T-helper 22 cell (primary cell): ENCODE measurements around the gene KRTAP9-8.
"Not testable (repeated sequence)": the region's sequence is repeated elsewhere in the genome, so short reads cannot be mapped to it uniquely, and the experiment has no call there.

Experiments used
- DNase-seq: peaks from one replicate; pipeline ENCODE4 v3.0.0-alpha.2; 2020; ENCODE audit warnings: low read depth

Gene KRTAP9-8

GRCh38 chr17:41237949-41238437 lies at the start of gene KRTAP9-8:
Gene KRTAP9-8, plus strand, starts transcription at chr17:41237999. Its CDS starts 53 bp downstream, at chr17:41238052.
- not testable (repeated sequence) for DNase-seq

GRCh38 chr17:41189837-41190318 lies 47.9 kb upstream of the KRTAP9-8 start, which contains the start of gene KRTAP9-1:
Gene KRTAP9-1, plus strand, starts transcription at chr17:41189887. Its CDS starts 0 bp downstream, at chr17:41189887.
- not testable (repeated sequence) for DNase-seq

GRCh38 chr17:41190328-41190727 lies 47.5 kb upstream of the KRTAP9-8 start:
- no peak for DNase-seq

- no peak for DNase-seq
Measured at GRCh38 chr17:41196068-41196467, 41.7 kb upstream of the KRTAP9-8 start.

GRCh38 chr17:41199421-41200078 lies 38.2 kb upstream of the KRTAP9-8 start:
- DNase-seq = no peak

GRCh38 chr17:41211845-41212466 lies 25.8 kb upstream of the KRTAP9-8 start:
- no peak for DNase-seq

- DNase-seq = no peak
Measured at GRCh38 chr17:41212524-41213169, 25.2 kb upstream of the KRTAP9-8 start.

GRCh38 chr17:41215681-41216080 lies 22.1 kb upstream of the KRTAP9-8 start:
- no peak for DNase-seq

- DNase-seq = no peak
Measured at GRCh38 chr17:41223821-41224220, 14.0 kb upstream of the KRTAP9-8 start.

GRCh38 chr17:41226051-41226450 lies 11.7 kb upstream of the KRTAP9-8 start:
- DNase-seq = no peak

GRCh38 chr17:41226598-41227095 lies 11.2 kb upstream of the KRTAP9-8 start, which contains the start of gene KRTAP9-2:
Gene KRTAP9-2, plus strand, starts transcription at chr17:41226648. Its CDS starts 7 bp downstream, at chr17:41226655.
- not testable (repeated sequence) for DNase-seq

GRCh38 chr17:41230094-41230493 lies 7.7 kb upstream of the KRTAP9-8 start:
- DNase-seq = no peak

- no peak for DNase-seq
Measured at GRCh38 chr17:41231731-41232130, 6.1 kb upstream of the KRTAP9-8 start.

GRCh38 chr17:41232399-41233105 lies 5.2 kb upstream of the KRTAP9-8 start, which contains the start of gene KRTAP9-3:
Gene KRTAP9-3, plus strand, starts transcription at chr17:41232449. Its CDS starts 53 bp downstream, at chr17:41232502.
- not testable (repeated sequence) for DNase-seq

- not testable (repeated sequence) for DNase-seq
Measured at GRCh38 chr17:41237116-41237515, 683 bp upstream of the KRTAP9-8 start.

- not testable (repeated sequence) for DNase-seq
Measured at GRCh38 chr17:41246995-41247787, 9.4 kb downstream of the KRTAP9-8 start.

GRCh38 chr17:41249637-41250240 lies 11.9 kb downstream of the KRTAP9-8 start, which contains the start of gene KRTAP9-4:
Gene KRTAP9-4, plus strand, starts transcription at chr17:41249687. Its CDS starts 34 bp downstream, at chr17:41249721.
- DNase-seq = not testable (repeated sequence)

- DNase-seq = no peak
Measured at GRCh38 chr17:41251261-41251660, 13.5 kb downstream of the KRTAP9-8 start.

- no peak for DNase-seq
Measured at GRCh38 chr17:41254861-41255260, 17.1 kb downstream of the KRTAP9-8 start.
